ENCODE data around the gene C1RL.

Gene C1RL

GRCh38 chr12:7090222-7090998, 18.6 kb downstream of the C1RL start:
- Histone ChIP-seq H3K9ac (ENCODE audit: low read length) (no peak overlapping the region), H3K36me3 (ENCODE audit: low read length) (no peaks in the 10 kb centered on the region), H3K9me2 (replicated peaks; ENCODE audit: insufficient read depth, low read length) (no peaks in the 10 kb centered on the region), H2AFZ (ENCODE audit: low read depth, low read length, severe bottlenecking) (no peak overlapping the region), H4K20me1 (ENCODE audit: low read depth, low read length) (no peaks in the 10 kb centered on the region), H3K27ac (ENCODE audit: low read depth, low read length) (no peak overlapping the region), H3K79me2 (ENCODE audit: insufficient read depth, low read length) (no peaks in the 10 kb centered on the region), H3K9me3 (ENCODE audit: insufficient read depth, low read length) (0 out of 2 replicates have a peak, but pooled peaks cover under 1% of the 10 kb centered on the region), H3F3A (ENCODE audit: insufficient read depth) (no peaks in the 10 kb centered on the region), H3K27me3 (ENCODE audit: low read length) (no peaks in the 10 kb centered on the region), H3K4me2 (ENCODE audit: low read depth, low read length, poor library complexity, severe bottlenecking) (no peak overlapping the region), H3K4me3 (ENCODE audit: insufficient read depth, low read length, poor library complexity, severe bottlenecking) (no peak overlapping the region)
- no peak for TF ChIP-seq EZH2phosphoT487 (conservative IDR thresholded peaks at IDR 0.05; ENCODE audit: low read length)
- TF ChIP-seq, protein P1, sequence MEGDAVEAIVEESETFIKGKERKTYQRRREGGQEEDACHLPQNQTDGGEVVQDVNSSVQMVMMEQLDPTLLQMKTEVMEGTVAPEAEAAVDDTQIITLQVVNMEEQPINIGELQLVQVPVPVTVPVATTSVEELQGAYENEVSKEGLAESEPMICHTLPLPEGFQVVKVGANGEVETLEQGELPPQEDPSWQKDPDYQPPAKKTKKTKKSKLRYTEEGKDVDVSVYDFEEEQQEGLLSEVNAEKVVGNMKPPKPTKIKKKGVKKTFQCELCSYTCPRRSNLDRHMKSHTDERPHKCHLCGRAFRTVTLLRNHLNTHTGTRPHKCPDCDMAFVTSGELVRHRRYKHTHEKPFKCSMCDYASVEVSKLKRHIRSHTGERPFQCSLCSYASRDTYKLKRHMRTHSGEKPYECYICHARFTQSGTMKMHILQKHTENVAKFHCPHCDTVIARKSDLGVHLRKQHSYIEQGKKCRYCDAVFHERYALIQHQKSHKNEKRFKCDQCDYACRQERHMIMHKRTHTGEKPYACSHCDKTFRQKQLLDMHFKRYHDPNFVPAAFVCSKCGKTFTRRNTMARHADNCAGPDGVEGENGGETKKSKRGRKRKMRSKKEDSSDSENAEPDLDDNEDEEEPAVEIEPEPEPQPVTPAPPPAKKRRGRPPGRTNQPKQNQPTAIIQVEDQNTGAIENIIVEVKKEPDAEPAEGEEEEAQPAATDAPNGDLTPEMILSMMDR (IDR thresholded peaks at IDR 0.05; ENCODE audit: insufficient read depth, low read length, poor library complexity, severe bottlenecking) = no peak

- Histone ChIP-seq H3F3A (ENCODE audit: insufficient read depth) (no peaks in the 10 kb centered on the region), H2AFZ (ENCODE audit: low read depth, low read length, severe bottlenecking) (no peak overlapping the region), H3K4me3 (ENCODE audit: insufficient read depth, low read length, poor library complexity, severe bottlenecking) (no peak overlapping the region), H3K9me3 (ENCODE audit: insufficient read depth, low read length) (peaks cover 5% of the 10 kb centered on the region; the same call in 1 of the 2 replicates), H3K27me3 (ENCODE audit: low read length) (no peaks in the 10 kb centered on the region), H3K27ac (ENCODE audit: low read depth, low read length) (no peak overlapping the region), H3K9ac (ENCODE audit: low read length) (no peak overlapping the region), H4K20me1 (ENCODE audit: low read depth, low read length) (no peaks in the 10 kb centered on the region), H3K36me3 (ENCODE audit: low read length) (no peaks in the 10 kb centered on the region), H3K4me2 (ENCODE audit: low read depth, low read length, poor library complexity, severe bottlenecking) (no peak overlapping the region), H3K9me2 (replicated peaks; ENCODE audit: insufficient read depth, low read length) (no peaks in the 10 kb centered on the region), H3K79me2 (ENCODE audit: insufficient read depth, low read length) (no peaks in the 10 kb centered on the region)
- no peak for TF ChIP-seq EZH2phosphoT487 (conservative IDR thresholded peaks at IDR 0.05; ENCODE audit: low read length)
- TF ChIP-seq, protein P1 (IDR thresholded peaks at IDR 0.05; ENCODE audit: insufficient read depth, low read length, poor library complexity, severe bottlenecking) = no peak
These were observed 19.7 kb downstream of the C1RL start for GRCh38 chr12:7089196-7089871.

GRCh38 chr12:7083125-7083524, 25.9 kb downstream of the C1RL start:
- Histone ChIP-seq H3K36me3 (ENCODE audit: low read length) (no peaks in the 10 kb centered on the region), H4K20me1 (ENCODE audit: low read depth, low read length) (no peaks in the 10 kb centered on the region), H3K9me3 (ENCODE audit: insufficient read depth, low read length) (peaks cover 8% of the 10 kb centered on the region; the same call in 1 of the 2 replicates), H3K4me2 (ENCODE audit: low read depth, low read length, poor library complexity, severe bottlenecking) (no peak overlapping the region), H3K27ac (ENCODE audit: low read depth, low read length) (no peak overlapping the region), H3K9ac (ENCODE audit: low read length) (no peak overlapping the region), H3K27me3 (ENCODE audit: low read length) (no peaks in the 10 kb centered on the region), H3K9me2 (replicated peaks; ENCODE audit: insufficient read depth, low read length) (no peaks in the 10 kb centered on the region), H2AFZ (ENCODE audit: low read depth, low read length, severe bottlenecking) (no peak overlapping the region), H3K79me2 (ENCODE audit: insufficient read depth, low read length) (no peaks in the 10 kb centered on the region), H3F3A (ENCODE audit: insufficient read depth) (no peaks in the 10 kb centered on the region), H3K4me3 (ENCODE audit: insufficient read depth, low read length, poor library complexity, severe bottlenecking) (no peak overlapping the region)
- TF ChIP-seq, protein P1 (IDR thresholded peaks at IDR 0.05; ENCODE audit: insufficient read depth, low read length, poor library complexity, severe bottlenecking) = no peak
- no peak for TF ChIP-seq EZH2phosphoT487 (conservative IDR thresholded peaks at IDR 0.05; ENCODE audit: low read length)
